GM12878 (cell line): ENCODE results near the gene ST6GALNAC3.

ENCODE experiments used
- ATF2 ChIP-seq: IDR thresholded peaks from 2 replicates; pipeline ENCODE4 v1.6.1; 2012; ENCODE audit warnings: low read length, inconsistent platforms
- CTCF ChIP-seq, 3 experiments: IDR thresholded peaks in 2 of 3; conservative IDR thresholded peaks in 1 of 3; 2 replicates each; pipeline ENCODE4 v1.5.1; 2011; ENCODE audit warnings: low read depth in 3 of 3, low read length in 3 of 3, mild to moderate bottlenecking in 3 of 3, control low read depth in 2 of 3, moderate library complexity in 2 of 3, inconsistent platforms in 1 of 3, mixed read lengths in 1 of 3; ENCODE audit not compliant: control insufficient read depth in 2 of 3, insufficient read depth in 1 of 3; ENCODE audit errors: extremely low read depth in 1 of 3
- GABPA ChIP-seq: IDR thresholded peaks from 2 replicates; pipeline ENCODE4 v1.6.1; 2014; ENCODE audit warnings: antibody characterized with exemption, low read depth, mild to moderate bottlenecking, inconsistent platforms
- JUNB ChIP-seq: IDR thresholded peaks from 2 replicates; pipeline ENCODE4 v1.6.1; 2016; ENCODE audit warnings: antibody characterized with exemption, mild to moderate bottlenecking
- MAX ChIP-seq: IDR thresholded peaks from 2 replicates; pipeline ENCODE4 v1.6.1; 2012; ENCODE audit warnings: low read depth, low read length, improper control_type of control experiment
- POLR2AphosphoS2 ChIP-seq: IDR thresholded peaks from 2 replicates; pipeline ENCODE4 v1.6.1; 2011; ENCODE audit warnings: low read depth, mild to moderate bottlenecking, low read length, improper control_type of control experiment, moderate library complexity
- RELA ChIP-seq: fragments of 450-650 bp; IDR thresholded peaks from 2 replicates; pipeline ENCODE4 v1.8.0; 2014; ENCODE audit warnings: borderline replicate concordance; ENCODE audit not compliant: partially characterized antibody
- REST ChIP-seq: IDR thresholded peaks from 2 replicates; pipeline ENCODE4 v1.6.1; 2012; ENCODE audit warnings: mild to moderate bottlenecking, low read depth, low read length
- SIN3A ChIP-seq: IDR thresholded peaks from 2 replicates; pipeline ENCODE4 v1.6.1; 2012; ENCODE audit warnings: low read depth, low read length, improper control_type of control experiment
- SREBF2 ChIP-seq: IDR thresholded peaks from 2 replicates; pipeline ENCODE4 v1.6.1; 2012; ENCODE audit warnings: mild to moderate bottlenecking, low read length
- SUZ12 ChIP-seq: fragments of 200-600 bp; sonication (generic); IDR thresholded peaks from one replicate; pipeline ENCODE4 v1.6.1; 2018; ENCODE audit warnings: antibody characterized with exemption, mild to moderate bottlenecking; ENCODE audit not compliant: unreplicated experiment
- TAF1 ChIP-seq: IDR thresholded peaks from 2 replicates; pipeline ENCODE4 v1.6.1; 2011; ENCODE audit warnings: mild to moderate bottlenecking, low read depth, low read length, borderline replicate concordance
- ZNF274 ChIP-seq: IDR thresholded peaks from one replicate; pipeline ENCODE4 v1.8.0; 2011; ENCODE audit not compliant: insufficient read length, insufficient read depth
- TF ChIP-seq, protein P1 (sequence below): fragments of 450-650 bp; formaldehyde crosslinking; IDR thresholded peaks from 2 replicates; pipeline ENCODE4 v1.4.0; 2020; ENCODE audit warnings: mild to moderate bottlenecking, moderate library complexity

DNA sequence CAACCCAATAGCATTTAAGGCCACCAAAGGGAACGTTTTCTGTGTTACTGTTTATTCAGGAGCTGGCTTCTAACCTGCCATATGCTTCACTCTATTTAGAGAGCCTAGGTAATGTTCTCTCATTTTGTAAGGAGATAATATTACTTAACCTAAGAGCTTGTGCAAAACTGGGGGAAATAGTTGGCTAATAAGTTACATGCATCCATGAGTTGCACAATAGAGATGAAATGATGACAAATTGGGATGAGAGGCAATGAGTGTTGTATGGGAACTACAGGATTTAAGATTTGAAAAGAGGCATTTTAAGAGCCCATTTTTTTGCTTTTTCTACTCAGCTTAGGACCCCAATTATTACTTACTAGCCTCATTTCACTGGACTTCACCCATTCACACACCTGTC lies 151.0 kb downstream of the ST6GALNAC3 start:
- no peak for TF ChIP-seq CTCF (IDR thresholded peaks at IDR 0.05 in 2 of 3, conservative IDR thresholded peaks at IDR 0.05 in 1 of 3; ENCODE audit: control insufficient read depth in 2 of 3, extremely low read depth in 1 of 3, insufficient read depth in 1 of 3, low read depth in 3 of 3, low read length in 3 of 3)
- TF ChIP-seq GABPA: no peak
- TF ChIP-seq SREBF2: no peak
- no peak for TF ChIP-seq TAF1
- no peak for TF ChIP-seq MAX
- TF ChIP-seq, protein P1, sequence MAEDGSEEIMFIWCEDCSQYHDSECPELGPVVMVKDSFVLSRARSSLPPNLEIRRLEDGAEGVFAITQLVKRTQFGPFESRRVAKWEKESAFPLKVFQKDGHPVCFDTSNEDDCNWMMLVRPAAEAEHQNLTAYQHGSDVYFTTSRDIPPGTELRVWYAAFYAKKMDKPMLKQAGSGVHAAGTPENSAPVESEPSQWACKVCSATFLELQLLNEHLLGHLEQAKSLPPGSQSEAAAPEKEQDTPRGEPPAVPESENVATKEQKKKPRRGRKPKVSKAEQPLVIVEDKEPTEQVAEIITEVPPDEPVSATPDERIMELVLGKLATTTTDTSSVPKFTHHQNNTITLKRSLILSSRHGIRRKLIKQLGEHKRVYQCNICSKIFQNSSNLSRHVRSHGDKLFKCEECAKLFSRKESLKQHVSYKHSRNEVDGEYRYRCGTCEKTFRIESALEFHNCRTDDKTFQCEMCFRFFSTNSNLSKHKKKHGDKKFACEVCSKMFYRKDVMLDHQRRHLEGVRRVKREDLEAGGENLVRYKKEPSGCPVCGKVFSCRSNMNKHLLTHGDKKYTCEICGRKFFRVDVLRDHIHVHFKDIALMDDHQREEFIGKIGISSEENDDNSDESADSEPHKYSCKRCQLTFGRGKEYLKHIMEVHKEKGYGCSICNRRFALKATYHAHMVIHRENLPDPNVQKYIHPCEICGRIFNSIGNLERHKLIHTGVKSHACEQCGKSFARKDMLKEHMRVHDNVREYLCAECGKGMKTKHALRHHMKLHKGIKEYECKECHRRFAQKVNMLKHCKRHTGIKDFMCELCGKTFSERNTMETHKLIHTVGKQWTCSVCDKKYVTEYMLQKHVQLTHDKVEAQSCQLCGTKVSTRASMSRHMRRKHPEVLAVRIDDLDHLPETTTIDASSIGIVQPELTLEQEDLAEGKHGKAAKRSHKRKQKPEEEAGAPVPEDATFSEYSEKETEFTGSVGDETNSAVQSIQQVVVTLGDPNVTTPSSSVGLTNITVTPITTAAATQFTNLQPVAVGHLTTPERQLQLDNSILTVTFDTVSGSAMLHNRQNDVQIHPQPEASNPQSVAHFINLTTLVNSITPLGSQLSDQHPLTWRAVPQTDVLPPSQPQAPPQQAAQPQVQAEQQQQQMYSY: no peak
- no peak for TF ChIP-seq POLR2AphosphoS2
- no peak for TF ChIP-seq SUZ12
- TF ChIP-seq RELA: no peak
- TF ChIP-seq SIN3A: no peak
- no peak for TF ChIP-seq ZNF274
- TF ChIP-seq ATF2: no peak
- TF ChIP-seq JUNB: no peak
- TF ChIP-seq REST: no peak
